Stimulated activated CD4-positive, alpha-beta T cell treated with anti-CD3 and anti-CD28 coated beads, Interleukin-4, amount 100 ng/mL, for 48 hours (primary cell): Measurements from ENCODE around the gene ZC2HC1B.

Experiments used
- DNase-seq, 2 donors: peaks; one replicate each; pipeline ENCODE4 v3.0.0-alpha.2; 2020; ENCODE audit warnings: low read depth in 2 of 2

ZC2HC1B gene

DNA sequence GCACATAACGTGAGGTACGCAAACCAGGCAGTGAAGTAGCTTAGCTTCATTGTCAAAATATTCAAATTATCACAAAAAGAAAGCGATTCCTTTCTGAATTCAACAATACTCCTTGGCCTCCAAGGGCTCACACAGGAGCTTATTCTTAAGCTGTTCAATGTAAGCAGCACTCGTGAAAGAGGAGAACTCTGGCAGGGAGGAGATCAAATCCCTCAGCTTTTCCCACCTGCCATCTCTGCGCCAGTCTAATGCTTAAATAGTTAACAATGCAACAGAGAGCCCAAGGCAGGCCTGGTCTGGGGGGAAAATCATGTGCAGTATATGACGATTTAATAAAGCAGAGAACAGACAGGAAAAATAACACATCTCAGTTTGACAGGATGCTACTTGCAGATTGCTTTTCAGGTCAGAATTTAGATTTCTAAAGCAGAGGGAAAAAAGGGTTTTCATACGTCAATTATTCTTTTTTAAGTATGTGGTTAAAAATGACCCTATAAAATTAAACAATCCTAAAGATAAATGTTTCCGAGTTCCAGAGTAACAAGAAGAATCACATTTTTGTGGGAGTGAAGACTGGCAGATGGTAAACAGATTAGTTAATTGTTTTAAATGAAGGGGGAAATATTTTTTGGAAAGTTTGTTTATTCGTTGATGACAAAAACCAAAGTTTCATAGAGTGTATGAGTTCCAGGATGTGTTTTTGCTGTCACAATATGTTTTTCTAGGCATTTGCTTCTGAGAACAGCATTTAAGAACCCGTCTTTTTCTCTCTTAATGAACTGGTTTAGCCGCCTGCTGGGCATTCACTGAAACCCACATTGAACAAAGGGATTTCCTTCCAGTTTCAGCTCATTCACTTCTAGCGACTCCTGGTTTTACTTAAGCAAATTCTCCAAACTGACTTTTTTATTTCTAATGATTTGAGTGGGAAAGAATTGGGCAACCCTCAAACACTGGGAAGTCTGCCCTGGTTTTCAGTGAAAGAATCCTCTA is 97.9 kb downstream of the ZC2HC1B start:
- DNase-seq: no peak

DNA sequence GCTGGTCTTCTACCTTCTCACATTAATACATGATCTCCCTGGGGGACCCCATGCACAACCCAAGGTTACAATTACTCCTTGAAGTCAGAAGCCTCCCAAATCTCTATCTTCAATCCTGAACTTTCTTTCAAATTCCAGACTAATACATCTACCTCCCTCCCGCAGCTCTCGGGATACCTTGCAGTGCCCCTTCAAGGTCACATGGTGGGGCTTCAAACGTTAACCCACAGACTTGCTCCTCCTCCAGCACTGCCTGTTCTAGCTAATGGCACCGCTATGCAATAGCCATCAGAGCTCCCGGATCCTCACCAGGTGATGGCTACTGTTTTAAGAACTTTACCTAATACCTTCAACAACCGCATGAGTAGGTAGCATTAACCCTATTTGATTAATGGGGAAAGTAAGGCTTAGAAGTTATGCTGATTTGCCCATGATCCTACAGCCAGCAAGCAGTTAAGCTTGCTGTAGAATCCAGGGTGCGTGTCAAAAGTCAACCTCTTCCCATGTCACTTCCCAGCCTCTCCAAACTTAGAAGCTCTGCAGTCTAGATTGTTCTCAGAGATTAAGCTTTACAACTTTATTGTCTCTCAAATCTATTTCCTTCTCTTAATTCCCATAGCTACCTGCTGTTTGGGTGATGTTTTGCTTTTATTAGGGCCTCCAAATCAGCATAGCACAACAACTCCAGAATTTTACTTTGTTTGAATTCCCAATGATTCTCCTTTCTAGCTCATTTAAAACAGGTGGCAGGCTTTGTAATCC is 99.1 kb downstream of the ZC2HC1B start:
- DNase-seq: no peak

DNA sequence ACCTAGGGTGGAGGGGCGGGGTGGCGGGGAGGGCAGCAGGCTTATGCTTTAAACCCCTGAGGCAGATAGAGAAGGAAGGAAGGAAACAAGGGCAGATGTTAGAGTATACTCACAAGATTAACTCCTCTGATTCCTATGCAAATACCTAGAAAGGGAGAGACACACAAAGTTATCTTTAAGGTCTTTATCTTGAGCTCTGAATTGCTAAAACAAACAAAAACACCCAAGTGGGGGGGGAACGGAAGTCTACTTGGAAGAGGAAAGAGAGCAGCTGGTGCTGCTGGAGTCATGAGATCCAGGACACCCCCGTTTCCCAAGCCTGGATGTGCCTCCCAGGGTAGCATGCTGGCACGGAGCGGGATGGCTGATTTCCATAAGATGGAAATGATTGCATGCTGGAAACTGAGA is 100.4 kb downstream of the ZC2HC1B start:
- DNase-seq: no peak

DNA sequence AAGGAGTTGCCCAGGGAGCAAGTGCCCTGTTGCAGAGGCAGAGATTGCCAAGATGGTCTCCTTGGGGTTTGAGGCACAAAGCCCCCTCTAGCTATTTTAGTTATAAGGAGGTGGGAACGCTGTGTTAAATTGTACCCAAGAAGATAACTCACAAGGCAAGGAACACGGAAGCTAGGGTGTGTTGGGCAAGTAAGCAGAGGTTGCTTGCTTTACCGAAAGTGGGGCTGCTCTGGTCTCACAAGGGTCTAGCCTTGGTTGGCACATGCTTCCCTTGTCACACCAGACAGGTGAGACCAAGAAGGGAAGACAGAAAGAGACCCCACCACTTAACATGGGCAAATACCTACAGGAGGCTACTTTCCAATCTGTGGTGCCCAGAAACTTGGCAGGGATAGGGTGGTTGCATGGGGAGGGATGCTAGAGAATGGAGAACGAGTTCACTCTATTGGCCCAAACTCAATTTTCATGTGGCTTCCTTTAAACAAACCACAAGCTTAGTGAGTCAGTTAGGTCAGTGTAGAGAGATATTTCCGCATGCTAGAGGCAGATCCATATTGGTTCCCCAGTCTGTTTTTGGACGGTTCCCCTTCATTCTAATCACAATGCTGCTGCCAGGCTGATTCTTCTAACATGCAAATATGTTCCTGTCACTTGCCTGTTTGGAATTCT is 101.4 kb downstream of the ZC2HC1B start:
- no peak for DNase-seq

DNA sequence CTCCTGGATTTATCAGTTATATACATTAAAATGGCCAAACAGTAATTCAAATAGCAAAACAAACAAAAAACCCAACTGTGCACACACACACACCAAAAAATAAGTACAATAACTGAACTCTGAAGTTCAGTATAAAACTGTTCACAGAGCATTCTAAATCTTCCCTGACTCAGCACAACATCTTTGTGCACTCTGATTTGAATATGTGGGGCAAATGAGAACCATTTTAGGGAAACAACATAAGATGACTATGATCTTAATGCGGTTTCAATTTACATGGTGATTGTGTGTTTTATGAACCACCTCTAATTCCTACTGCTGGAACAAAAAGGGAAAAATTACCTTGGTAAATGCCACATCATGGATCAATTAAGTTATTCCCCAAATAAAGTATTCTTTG is 102.0 kb downstream of the ZC2HC1B start:
- DNase-seq: no peak

DNA sequence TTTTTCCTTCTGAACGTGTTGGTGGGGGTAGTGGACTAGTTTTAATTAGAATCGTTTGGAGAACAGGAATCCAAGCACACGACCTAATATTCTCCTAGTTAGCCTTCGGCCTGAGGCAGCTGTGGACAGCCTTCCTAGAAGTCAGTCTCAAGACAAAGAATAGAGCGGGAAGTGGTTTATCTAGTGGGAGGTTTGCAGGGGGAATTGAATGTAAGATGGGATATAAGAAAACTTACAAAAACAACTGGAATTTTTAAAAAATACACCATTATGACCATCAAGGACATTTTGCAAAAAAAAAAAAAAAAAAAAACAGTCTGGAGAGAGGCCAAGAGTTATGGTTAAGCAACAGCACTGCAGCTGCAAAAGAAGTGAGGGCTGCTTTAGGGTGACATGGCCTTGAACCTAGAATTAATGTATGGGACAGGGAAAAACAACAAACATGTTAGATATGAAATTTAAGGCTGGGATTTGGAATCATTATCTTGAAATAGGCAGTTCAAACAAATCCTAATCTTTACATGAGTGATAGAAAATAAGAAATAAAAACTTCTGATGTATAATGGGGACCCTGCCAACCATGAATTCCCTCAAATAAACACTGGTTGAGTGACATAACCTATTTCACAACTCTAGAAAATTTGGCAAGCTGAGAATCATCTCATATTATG is 103.6 kb downstream of the ZC2HC1B start:
- no peak for DNase-seq

DNA sequence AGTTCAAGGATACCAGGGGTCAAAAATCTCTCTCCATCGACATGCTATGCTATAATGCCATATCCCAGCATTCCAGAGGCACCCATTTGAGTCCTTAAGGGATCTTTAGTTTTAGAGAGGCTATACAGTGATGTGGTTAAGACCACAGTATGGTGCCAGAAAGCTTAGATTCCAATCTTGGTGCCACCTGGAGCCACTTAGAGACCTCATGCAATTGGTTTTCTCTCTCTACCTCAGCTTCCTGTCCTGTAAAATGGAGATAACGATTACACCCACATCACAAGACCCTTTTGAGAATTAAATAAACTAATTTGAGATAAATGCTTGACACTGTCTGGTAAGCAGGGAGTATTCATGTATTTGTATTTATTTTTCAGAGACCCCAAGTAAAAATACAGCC is 104.8 kb downstream of the ZC2HC1B start:
- DNase-seq: no peak

DNA sequence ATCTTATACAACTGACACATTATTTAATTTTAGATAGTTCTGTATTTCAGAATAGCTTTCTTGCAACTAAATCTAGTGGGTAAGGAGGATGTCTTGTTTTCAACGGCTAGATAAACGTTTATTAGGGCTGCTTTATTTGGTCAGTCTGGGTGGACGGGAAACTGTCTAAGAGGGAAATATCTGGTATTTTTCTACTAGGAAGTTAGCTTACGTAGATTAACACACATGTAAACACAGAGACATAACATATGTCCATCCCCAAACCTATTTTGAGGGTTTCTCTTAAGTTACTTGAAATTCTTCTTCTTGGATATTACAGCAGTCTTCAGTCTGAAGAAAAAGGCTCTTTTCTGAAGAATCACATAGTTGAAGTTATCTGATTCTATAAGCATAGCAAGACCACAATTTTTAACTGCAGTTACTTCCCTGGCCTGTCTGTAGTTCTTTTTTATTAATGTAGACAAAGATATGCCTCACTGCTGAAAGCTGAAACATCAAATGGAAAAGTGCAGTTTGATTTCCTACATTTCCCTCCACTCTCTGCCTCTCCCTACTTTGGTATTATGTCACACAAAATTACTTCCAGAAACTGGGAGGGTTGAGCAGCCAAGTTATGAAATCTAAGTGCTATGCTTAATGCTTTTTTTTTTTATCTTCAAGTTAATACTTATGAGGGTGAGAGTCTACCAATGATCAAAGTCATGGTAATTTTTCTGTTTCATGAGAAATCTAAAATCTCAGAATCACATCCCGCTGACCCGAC is 106.4 kb downstream of the ZC2HC1B start:
- DNase-seq: no peak

DNA sequence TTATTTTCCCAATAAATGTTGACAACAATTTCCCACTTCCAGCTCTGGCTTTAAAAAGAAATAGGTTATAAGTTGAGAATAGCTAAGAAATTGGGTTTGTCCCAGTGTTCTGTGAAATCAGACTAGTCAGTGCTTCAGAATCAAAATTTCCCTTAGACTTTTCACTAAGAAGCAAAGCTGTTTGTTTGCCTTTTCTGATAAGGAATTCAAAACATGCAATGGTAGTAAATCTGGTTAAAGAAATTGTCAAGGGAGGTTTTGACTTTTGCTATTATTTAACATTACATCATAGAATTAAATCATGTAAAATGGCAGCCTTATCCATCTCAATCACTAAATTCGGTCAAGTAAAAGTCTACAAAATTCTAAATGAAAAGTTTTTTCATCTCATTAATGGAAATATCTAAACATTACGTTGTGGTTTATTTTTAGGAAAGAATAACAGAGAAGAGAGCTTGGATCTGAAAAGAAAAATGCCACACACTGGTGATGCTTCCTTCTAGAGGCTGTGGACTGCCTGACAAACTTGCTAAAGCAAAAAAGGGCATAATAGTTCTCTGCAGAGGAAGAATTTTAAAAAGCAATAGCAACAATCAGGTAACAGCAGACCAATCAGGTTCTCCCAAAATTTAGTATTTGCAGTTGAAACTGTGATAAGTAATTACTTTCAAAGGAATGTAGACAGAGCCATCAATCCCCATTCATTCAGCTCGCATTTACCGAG is 107.4 kb downstream of the ZC2HC1B start:
- DNase-seq: no peak

DNA sequence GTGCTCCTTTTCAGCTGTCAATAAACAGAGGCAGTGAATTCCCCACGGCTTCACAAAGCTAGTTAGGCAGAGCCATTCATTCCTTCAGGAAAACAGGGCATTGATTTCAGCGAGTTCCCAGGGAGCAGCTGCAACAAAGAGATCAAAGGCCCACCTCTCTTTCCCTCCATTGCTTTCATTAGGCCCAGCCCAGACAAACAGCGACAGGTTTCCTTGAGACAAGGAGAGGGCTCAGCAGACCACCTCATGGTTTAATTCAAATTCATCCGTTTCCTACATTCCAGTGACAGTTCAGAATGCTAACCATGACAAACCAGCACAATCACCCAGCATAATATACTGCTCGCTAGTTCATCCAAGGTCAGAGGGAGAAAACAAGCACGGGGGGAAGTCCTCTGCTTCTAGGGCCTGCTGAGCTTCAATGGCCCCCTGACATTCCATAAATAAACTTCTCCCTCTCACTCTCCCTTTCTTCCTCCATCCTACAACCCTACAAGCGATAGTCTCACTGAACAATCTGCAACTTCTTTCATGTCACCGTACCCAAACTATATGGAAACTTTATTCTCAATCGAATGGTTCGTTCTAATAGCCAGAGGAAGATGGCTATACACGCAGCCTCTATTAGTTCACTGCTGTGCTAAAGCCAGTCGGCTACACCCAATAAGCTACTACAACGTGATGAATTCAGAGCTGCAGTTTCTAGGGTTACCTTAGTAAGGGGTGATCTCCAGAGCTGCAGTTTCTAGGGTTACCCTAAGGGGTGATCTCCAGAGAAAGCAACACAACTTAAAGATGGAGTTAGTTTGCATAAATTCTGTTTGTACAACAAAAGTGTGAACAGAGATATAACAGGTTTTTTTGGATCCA is 109.1 kb downstream of the ZC2HC1B start:
- no peak for DNase-seq

DNA sequence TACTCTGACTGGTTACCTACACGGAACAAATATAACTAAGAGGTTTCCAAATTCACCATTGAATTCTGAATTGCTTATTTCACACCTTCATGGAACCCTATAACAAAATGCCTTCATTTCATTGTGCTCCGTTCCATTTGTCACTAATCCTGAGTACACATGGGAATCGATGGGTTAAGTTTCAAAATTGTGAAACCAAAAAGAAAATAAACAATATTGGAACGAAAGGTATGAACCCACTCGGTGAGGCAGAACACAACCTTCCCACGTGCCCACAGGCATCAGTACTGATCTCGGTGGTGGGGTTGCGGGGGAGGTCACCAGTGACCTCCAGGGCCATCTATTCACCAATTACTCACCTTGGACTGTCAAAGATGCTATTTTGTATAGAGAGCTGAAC is 109.8 kb downstream of the ZC2HC1B start:
- no peak for DNase-seq

DNA sequence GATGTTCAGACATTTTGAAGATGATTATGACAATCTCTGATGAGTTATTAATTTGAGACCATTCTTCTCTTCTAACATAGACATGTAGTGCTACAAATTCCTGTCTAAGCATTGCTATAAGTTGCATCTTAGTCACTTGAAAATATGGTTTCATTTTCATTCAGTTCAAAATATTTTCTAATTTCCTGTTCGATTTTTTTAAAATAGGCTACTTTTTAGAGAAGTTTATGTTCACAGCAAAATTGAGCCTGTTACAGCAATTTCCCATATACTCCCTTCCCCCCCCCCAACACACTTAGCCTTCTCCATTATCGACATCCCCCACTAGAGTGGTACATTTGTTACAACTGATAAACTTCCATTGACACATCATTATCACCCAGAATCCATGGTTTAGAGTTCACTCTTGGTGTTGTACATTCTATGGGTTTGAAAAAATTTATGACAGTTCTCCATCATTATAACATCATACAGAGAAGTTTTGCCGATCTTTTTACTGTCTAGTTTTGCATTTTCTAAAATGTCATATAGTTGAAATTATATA is 112.6 kb downstream of the ZC2HC1B start:
- DNase-seq: no peak

DNA sequence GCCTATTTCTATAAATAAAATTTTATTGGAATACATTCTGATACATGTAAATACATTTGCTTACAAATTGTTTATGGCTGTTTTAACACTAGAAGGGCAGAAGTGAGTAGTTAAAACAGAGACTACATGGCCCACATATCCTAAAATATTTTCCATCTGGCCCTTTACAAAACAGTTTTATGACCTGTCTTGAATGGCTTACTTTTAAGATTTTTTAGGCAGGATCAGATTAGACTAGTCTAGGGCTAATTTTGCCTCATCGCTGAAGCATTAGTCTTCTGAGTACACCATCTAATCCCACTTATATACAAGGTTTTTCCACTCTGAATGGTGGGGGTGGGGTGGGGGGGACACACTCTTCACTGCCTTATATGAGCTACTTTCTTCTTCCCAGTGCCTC is 116.6 kb downstream of the ZC2HC1B start:
- DNase-seq: no peak

DNA sequence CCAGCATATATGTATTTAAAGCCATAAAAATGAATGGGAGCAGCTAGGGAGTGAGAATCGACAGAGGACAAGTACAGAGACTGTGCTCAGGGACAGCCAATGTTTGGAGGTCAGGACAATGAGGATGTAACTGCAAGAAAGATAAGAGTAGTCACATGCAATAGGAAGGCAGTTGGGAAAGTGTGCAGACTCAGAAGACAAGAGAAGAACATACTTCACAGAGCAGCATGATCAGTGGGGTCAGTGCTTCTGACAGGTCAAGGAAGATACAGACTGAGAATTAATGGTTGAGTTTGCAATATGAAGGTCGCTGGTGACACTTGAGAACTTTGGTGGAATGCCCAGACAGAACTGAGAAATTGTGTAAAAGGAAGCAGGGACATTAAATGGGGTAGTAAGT is 118.7 kb downstream of the ZC2HC1B start:
- DNase-seq: no peak

DNA sequence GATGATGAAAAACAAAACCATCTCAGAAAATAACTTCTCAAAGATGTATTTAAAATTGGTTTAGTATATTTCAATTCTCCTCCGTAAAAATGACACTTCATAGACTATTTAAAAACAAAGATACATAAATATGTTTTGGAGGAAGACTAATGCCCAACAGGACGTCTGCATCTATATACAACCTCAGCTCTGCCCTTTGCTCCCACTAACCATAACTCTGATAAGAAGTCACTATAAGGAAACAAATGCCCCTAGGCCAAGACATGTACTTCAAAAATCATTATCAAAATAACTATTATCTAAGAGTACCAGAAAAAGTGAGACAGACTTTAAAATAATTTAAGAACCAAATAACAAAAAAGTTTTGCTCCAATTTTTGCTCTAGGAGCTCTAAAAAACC is 120.4 kb downstream of the ZC2HC1B start:
- no peak for DNase-seq

DNA sequence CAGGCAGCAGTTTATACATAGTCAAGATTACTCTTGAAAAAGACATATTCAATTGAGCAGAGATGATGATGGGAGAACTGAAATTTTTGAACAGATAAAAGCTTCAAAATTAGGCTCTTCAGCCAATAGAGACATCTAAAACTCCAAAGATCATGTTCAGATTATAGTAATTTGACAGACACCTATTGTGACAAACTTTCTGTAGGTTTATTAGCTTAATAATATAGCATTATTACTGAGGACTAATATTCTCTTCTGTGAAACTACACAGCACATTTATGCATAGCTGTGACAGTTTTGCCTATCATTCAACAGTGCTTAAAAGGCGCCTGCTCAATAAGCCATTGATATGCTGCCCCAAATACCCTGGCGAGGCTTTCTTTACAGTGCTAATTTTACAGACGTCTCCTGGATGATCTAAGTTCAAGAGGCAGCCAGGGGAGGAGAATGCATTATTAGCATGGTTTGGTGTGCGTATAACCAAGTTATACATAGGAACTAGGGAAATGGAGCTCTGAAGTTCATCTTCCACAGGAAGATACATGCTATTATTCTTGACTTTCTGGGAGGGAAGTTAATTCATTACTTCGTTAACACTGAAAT is 122.3 kb downstream of the ZC2HC1B start:
- no peak for DNase-seq
